CD4-positive, alpha-beta T cell treated with Interleukin-12 subunit alpha and Interleukin-12 subunit beta, for 1 hour (primary cell): ENCODE measurements around the gene VOPP1.
"Not testable (repeated sequence)": the region's sequence is repeated elsewhere in the genome, so short reads cannot be mapped to it uniquely, and the experiment has no call there.

Experiments used
- DNase-seq: peaks from one replicate; pipeline ENCODE4 v3.0.0-alpha.2; 2020

Gene VOPP1, protein sequence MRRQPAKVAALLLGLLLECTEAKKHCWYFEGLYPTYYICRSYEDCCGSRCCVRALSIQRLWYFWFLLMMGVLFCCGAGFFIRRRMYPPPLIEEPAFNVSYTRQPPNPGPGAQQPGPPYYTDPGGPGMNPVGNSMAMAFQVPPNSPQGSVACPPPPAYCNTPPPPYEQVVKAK

GRCh38 chr7:55572378-55573233 lies at the start of gene VOPP1:
TSS of gene VOPP1 (minus strand) at chr7:55572502. CDS start at chr7:55572324, 178 bp downstream.
- peak; percentile 71 for DNase-seq

- no peak for DNase-seq
Measured at GRCh38 chr7:55618913-55619312, 46.6 kb upstream of the VOPP1 start.

GRCh38 chr7:55614365-55615064 lies 42.2 kb upstream of the VOPP1 start:
- not testable (repeated sequence) for DNase-seq

DNA sequence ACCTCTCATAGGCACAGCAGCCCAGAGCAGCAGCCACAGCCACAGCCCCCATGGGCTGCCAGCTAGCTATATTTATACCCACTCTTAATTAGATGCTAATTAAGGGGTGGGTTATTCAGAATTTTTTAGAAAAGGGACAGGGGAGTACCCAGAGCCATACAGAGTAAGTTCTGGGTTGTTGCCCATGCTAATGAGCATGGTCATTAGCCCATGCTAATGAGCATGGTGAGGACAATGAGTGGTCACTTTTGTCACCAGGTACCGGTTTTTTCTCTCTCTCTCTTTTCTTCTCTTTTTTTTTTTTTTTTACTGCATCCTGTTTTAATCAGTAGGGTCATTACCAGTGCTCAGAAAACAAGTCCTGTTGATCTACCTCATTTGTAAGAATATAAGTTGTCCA lies 37.4 kb upstream of the VOPP1 start:
- DNase-seq = not testable (repeated sequence)

- DNase-seq = not testable (repeated sequence)
Measured at GRCh38 chr7:55605661-55606060, 33.4 kb upstream of the VOPP1 start.

DNA sequence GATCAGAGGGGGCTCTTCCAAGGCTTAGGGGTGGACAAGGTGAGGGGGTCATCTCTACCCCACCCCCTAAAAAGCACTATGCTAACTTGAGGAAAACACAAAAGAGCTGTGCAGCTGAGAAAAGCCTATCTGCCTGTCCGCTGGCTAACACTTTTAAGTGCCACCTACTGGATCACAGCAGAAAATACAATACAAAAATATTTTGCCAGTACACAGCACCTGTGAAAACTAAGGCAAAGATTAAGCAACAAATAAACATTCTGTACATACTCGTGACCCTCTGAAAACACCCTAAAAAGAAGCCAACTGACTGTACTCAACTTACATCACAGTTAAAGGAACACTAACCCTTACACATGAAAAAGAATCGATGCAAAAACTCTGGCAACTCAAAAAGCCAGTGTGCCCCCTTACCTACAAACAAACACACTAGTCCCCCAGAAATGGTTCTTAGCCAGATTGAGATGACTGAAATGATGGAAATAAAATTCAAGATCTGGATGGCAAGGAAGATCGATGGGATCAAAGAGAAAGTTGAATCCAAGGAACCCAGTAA lies 25.7 kb upstream of the VOPP1 start:
- peak; percentile 42 for DNase-seq

DNA sequence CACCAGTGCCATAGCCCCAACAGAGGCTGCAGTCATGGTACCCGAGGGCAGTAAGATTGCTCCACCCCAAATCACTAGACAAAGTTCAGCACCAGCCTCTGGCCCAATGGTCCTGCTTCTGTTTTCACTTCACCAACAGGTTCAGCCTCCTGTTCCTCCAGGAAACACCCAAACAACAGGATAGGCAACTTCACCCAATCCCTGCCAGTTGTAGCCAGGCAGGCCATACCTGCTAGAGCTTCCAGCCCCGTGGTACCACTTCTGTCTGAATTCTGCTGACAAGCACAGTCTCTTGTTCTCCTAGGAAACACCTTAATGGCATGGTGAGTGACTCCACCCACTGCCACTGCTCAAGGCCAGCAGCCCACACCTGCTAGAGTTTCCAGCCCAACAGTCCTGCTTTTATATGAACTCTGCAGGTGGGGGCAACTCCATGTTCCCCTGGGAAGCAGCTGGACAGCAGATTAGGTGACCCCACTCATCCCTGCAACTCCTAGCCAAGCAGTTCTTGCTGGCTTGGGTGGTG lies 25.0 kb upstream of the VOPP1 start:
- not testable (repeated sequence) for DNase-seq

- DNase-seq = no peak
Measured at GRCh38 chr7:55595511-55595910, 23.2 kb upstream of the VOPP1 start.

DNA sequence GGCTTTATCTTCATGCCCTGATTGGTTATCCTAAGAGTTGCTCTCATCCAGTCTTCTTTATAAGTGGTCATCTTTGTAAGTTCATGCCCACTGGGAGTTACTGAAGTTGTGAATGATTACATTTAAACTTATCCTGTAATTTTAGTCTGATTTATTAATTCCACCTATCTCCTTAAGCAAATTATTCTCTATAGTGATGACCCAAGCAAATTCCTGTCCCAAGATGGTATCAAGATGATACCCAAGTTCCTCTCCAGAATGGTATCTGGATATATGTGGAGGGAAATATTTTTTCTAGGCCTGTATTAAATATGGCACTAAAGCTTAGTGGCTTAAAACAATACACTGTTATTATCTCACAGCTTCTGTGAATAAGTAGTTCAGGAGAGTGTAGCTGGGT lies 22.6 kb upstream of the VOPP1 start:
- no peak for DNase-seq

- DNase-seq = no peak
Measured at GRCh38 chr7:55594414-55594813, 22.1 kb upstream of the VOPP1 start.

DNA sequence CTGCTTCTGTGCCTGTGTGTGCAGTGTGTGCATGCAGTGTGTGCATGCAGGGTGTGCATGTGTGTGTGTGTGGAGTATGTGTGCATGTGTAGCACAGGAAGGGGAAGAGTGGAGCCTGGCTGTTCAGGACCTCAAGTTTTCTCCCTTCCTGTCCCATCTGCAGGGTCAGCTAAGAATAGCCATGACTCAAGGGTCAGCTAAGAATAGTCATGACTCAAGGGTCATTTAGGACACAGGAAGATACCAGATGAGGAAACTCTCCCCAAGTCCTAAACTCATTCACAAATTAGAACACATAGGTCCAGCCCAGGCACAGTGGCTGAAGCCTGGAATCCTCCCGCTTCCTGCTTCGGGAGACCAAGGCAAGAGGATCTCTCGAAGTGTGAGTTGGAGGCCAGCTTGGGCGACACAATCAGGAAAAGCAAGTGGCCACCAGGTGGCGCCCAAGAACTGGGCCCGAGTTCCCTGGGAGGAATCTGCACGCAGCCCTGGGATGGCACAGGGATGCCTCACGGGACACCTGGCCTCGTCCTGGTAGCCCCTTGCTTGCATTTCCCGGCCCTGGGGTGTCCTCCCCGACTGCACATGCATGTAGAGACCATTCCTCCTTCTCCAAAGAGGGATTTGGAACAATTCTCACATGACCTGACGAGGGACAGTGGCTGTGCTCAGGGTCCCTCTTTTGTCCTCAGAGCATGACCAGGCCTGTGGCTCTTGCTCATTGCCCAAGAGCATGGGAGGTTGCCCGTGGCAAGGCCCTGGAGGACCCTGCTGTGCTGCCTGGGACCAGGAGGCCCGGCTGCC lies 21.4 kb upstream of the VOPP1 start:
- peak; percentile 69 for DNase-seq

- DNase-seq = no peak
Measured at GRCh38 chr7:55593172-55593514, 20.8 kb upstream of the VOPP1 start.

DNA sequence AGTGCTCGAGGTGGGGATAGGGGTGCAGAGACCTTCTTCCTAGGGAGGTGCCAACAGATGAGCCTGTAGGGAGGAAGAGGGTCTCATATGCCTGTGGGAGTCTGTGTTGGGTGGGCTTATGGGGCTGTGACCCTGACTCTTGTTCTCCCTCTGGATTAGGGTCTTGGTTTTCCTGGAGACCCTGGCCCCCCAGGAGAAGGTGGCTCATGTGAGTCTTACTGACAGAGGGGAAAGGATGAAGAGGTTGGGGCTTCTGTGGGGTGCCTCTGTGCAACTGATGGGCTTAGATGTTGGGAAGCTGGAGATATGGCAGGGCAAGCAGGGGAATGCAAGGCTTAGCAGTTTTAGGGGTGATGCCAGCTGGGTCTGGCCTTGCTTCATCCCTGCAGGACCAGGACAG lies 20.2 kb upstream of the VOPP1 start:
- no peak for DNase-seq

- no peak for DNase-seq
Measured at GRCh38 chr7:55591282-55591931, 19.1 kb upstream of the VOPP1 start.

- DNase-seq = no peak
Measured at GRCh38 chr7:55590517-55591281, 18.4 kb upstream of the VOPP1 start.

DNA sequence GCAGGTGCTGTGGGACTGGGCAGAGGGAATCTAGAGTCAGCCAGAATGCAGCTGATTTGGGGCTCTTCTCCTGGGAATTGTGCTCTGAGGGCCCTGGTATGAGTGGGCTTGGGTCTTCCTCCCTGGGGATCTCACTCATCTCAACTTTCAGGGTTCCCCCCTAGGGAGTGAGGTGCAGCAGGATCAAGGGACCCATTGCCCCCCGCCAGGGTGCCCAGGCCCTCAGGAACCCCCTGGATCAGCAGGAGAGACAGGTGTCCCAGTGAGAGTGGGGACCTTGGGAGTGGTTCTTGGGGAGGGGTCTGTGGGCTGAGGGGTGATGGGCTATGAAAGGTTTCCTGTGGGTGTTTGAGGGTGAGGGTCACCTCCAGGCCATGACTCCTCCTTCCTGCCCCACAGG lies 17.6 kb upstream of the VOPP1 start:
- DNase-seq = no peak

DNA sequence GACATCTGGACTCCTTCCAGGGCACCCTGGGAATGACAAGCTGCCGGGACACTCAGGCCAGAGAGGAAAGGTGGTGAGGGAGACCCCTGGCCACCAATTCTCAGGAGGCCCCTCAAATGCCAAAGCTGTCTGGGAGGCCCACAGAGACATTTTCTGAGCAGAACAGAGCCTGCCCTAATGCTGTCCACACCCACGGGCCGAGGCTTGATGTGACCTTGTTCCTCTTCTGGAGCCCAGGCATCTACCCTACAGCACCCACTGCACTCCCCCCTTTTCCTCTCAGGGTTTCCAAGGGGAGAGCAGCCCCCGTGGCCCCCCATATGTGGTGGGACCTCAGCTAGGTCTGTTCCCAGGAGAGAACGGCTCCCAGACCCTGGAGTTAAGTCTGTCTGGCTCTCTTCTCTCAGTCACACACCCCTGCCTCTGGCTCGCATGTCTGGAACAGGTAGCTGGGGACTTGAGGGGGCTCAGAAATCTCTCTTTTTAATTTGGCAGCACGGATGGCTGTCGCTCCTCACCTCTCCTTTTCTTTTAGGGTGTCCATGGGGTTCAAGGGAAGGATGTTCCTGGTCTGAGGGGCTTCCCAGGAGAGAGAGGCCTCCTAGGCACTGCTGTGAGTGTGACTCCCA lies 16.8 kb upstream of the VOPP1 start:
- DNase-seq = no peak

- no peak for DNase-seq
Measured at GRCh38 chr7:55588379-55588699, 16.0 kb upstream of the VOPP1 start.

GRCh38 chr7:55587687-55588378 lies 15.5 kb upstream of the VOPP1 start:
- no peak for DNase-seq

GRCh38 chr7:55582656-55583055 lies 10.4 kb upstream of the VOPP1 start:
- DNase-seq = not testable (repeated sequence)
